Measurements from ENCODE around the gene ALKBH3.

Gene ALKBH3

DNA sequence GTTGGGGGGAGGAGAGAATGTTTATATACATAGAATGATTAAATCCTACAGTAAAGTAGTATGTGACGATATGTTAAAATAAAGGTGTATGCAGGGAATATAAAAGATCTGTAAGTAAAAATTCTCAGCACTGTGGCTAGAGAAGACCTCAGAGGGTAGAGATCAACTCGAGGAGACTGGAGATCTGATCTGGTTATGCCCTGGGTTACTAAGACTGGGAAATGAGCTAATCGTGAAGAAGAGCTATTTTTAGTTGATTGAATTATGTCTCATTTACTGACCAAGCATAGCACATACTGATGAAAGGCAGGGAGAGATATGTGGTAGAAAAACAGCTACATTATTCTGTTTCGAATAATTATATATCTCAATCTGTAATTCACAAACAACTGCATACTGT is 42.8 kb upstream of the ALKBH3 start:
- TF ChIP-seq, protein P1, sequence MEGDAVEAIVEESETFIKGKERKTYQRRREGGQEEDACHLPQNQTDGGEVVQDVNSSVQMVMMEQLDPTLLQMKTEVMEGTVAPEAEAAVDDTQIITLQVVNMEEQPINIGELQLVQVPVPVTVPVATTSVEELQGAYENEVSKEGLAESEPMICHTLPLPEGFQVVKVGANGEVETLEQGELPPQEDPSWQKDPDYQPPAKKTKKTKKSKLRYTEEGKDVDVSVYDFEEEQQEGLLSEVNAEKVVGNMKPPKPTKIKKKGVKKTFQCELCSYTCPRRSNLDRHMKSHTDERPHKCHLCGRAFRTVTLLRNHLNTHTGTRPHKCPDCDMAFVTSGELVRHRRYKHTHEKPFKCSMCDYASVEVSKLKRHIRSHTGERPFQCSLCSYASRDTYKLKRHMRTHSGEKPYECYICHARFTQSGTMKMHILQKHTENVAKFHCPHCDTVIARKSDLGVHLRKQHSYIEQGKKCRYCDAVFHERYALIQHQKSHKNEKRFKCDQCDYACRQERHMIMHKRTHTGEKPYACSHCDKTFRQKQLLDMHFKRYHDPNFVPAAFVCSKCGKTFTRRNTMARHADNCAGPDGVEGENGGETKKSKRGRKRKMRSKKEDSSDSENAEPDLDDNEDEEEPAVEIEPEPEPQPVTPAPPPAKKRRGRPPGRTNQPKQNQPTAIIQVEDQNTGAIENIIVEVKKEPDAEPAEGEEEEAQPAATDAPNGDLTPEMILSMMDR (IDR thresholded peaks at IDR 0.05; ENCODE audit: insufficient read depth, low read length, missing control alignments) = no peak
- CTCF ChIA-PET = interaction anchor here (0.7 to 8.4 kb wide), 6 partner anchors 9 to 268 kb away, joined by 3 to 75 read pairs (median 4); no protein-coding TSS in a partner anchor
- POLR2A ChIA-PET = no interaction called here

DNA sequence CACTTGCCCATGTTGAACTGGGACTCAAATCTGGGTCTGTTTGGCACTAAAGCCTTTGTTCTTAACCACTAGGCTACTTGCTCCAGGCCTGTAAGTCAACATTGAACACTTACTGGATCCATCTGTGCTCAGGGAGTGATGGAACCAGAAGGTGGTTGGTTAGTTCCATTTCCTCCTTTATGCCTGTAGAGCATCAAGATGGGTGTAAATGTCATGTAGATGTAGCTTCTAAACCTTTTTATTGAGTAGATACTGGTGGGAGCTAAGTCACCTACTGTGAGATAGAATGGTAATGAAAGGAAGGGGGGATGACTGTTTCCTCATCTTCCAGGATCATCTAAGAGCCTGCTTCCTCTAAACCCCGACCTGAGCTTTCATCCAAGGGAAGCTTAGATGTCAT is 38.6 kb upstream of the ALKBH3 start:
- ChIA-PET CTCF (interaction anchor here (0.8 to 3.4 kb wide), 4 partner anchors 10 to 17 kb away, joined by 3 to 26 read pairs (median 12); no protein-coding TSS in a partner anchor), POLR2A (no interaction called here)
- TF ChIP-seq, protein P1 (IDR thresholded peaks at IDR 0.05; ENCODE audit: insufficient read depth, low read length, missing control alignments) = no peak
- no peak for DNase-seq (ENCODE audit: low read depth, low spot score)
- H3K4me3 ChIP-seq (ENCODE audit: low read depth, low read length) = no peak overlapping the region

More for the DNA sequence above, 42.8 kb upstream of the ALKBH3 start:
- DNase-seq (ENCODE audit: low read depth, low spot score) = no peak
- no peak overlapping the region for H3K4me3 ChIP-seq (ENCODE audit: low read depth, low read length)

DNA sequence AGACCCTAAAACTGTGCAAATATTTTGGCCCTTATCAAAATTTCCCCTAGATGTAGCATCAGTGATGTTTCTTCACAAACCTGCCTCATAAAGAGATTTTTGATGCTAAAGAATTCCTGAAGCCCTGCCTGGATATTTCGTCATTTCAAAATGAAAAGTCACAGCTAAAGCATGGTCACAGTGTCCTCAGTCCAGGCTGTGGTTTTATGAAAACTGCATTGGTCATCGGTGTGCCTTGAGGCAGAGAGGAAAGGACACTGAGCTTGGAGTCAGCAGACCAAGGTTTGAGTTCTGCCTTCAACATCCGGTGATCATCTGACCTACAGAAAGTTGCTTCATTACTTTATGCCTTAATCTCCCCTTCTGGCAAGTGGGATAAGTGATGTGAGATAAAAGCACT is 34.8 kb upstream of the ALKBH3 start:
- H3K4me3 ChIP-seq (ENCODE audit: low read depth, low read length) = no peak overlapping the region
- CTCF ChIA-PET = interaction anchor here (1.4 kb wide), 1 partner anchor 20 kb away, joined by 6 read pairs; no protein-coding TSS in a partner anchor
- POLR2A ChIA-PET = no interaction called here
- TF ChIP-seq, protein P1 (IDR thresholded peaks at IDR 0.05; ENCODE audit: insufficient read depth, low read length, missing control alignments) = no peak
- DNase-seq (ENCODE audit: low read depth, low spot score) = no peak

DNA sequence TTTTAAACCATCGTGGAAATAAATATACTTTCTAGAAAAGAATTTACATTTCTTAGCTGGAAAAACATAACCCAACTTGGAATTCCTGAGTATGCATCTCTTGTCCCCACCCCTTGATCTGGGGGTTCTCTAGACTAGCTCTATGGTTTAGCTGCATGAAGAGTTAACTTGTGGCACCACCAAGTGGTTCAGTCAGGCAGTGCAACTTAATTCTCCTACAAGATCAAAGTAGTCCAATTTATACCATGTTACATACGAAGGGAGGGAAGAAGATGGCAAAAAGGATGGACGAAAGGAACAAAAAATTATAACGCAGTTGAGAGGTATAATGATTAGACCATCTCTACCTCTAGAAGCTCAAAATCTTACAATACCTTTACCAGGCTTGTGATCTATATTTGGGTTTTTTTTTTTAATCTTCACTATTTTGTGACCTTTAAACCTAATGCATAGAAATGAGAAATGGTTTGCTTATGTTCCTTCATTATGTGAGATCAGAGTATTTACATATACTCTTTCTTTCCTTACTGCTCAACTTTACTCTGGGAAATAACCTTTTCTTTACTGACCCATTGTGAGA is 28.5 kb upstream of the ALKBH3 start:
- no peak overlapping the region for H3K4me3 ChIP-seq (ENCODE audit: low read depth, low read length)
- ChIA-PET CTCF (interaction anchor here (0.5 to 7.1 kb wide), 57 partner anchors 10 to 433 kb away, joined by 3 to 148 read pairs (median 4); partner anchors contain the start of gene HSD17B12), POLR2A (no interaction called here)
- peak; percentile 50 for DNase-seq (ENCODE audit: low read depth, low spot score)
- TF ChIP-seq, protein P1 (IDR thresholded peaks at IDR 0.05; ENCODE audit: insufficient read depth, low read length, missing control alignments) = peak; percentile 74

DNA sequence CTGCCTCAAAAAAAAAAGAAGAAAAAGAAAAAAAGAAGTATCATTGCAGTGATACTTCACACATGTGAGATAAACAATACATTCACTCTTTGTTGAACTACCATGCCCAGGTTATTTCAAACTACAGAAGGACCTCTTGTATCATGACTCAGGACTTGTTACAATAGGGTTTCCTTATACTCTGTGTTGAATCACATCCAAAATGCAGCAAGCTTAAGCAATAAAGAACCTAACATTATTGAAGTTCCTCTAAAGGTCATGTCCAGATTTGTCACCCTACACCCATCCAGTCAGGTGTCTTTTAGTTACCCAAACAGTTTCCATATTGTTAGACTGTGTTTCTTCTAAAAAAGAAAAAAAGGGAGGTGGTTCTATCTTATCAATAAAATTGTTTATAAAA is 26.9 kb upstream of the ALKBH3 start:
- ChIA-PET POLR2A (no interaction called here), CTCF (interaction anchor here (0.7 to 7.1 kb wide), 9 partner anchors 11 to 350 kb away, joined by 3 to 148 read pairs (median 3); no protein-coding TSS in a partner anchor)
- DNase-seq (ENCODE audit: low read depth, low spot score) = no peak
- H3K4me3 ChIP-seq (ENCODE audit: low read depth, low read length) = no peak overlapping the region
- TF ChIP-seq, protein P1 (IDR thresholded peaks at IDR 0.05; ENCODE audit: insufficient read depth, low read length, missing control alignments) = no peak

DNA sequence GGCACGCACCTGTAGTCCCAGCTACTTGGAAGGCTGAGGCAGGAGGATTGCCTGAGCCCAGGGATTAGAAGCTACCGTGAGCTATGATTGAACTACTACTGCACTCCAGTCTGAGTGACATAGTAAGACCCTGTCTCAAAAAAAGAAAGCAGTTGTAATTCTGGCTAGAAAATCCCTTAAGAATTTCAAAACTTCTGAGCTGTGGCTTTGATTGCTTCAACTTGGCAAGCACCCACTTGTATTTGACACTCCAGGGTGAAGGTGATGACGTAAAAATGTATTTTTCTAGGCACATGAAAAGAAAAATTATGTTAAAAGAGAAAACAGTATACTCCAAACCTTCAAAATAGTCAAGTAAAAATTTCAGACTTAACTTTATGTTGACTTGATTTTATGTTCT is 23.6 kb upstream of the ALKBH3 start:
- TF ChIP-seq, protein P1 (IDR thresholded peaks at IDR 0.05; ENCODE audit: insufficient read depth, low read length, missing control alignments) = no peak
- CTCF ChIA-PET = interaction anchor here (0.8 to 2.1 kb wide), 4 partner anchors 13 to 353 kb away, joined by 3 to 9 read pairs (median 6); no protein-coding TSS in a partner anchor
- no peak for DNase-seq (ENCODE audit: low read depth, low spot score)
- POLR2A ChIA-PET = no interaction called here
- H3K4me3 ChIP-seq (ENCODE audit: low read depth, low read length) = no peak overlapping the region
